H1 (cell line): ENCODE measurements around the gene EBLN2. TPM values are rescaled to one million over a fixed set of nuclear protein-coding genes. Genes with fewer than 3 reads are reported as not detected.

Experiments used
- CTCF ChIA-PET: fragments of 300-600 bp; sonication (Branson Sonifier 250); formaldehyde crosslinking; loops from one replicate; lab custom pipeline; 2021; ENCODE audit not compliant: partially characterized antibody; lab: Charles Lee
- POLR2A ChIA-PET: fragments of 300-600 bp; sonication (Branson Sonifier 250); formaldehyde crosslinking; loops from one replicate; lab custom pipeline; 2021; ENCODE audit warnings: inconsistent platforms; ENCODE audit not compliant: partially characterized antibody; lab: Charles Lee
- DNase-seq, 2 experiments: peaks; one replicate each; pipeline versions ENCODE4 v3.0.0 to v3.0.0-alpha.2; 2010 to 2022; ENCODE audit warnings: low spot score in 2 of 2, low read depth in 1 of 2, mixed read lengths in 1 of 2
- FAIRE-seq: peaks from 2 replicates; lab custom pipeline; 2011; peaks lifted over from hg19 to GRCh38; lab: Jason Lieb, UNC
- H2AFZ ChIP-seq: 2 replicates; pipeline ENCODE4 v1.8.1; 2012; ENCODE audit warnings: low read length, inconsistent platforms
- H2AK5ac ChIP-seq: 2 replicates; pipeline ENCODE4 v1.6.1; 2013; ENCODE audit warnings: low read depth, low read length
- H2BK120ac ChIP-seq: replicated peaks from 2 replicates; pipeline ENCODE3; 2013; ENCODE audit warnings: low read depth, low read length, inconsistent platforms
- H2BK12ac ChIP-seq: 2 replicates; pipeline ENCODE4 v1.6.1; 2013; ENCODE audit warnings: low read depth, low read length
- H2BK15ac ChIP-seq: 2 replicates; pipeline ENCODE4 v1.6.1; 2013; ENCODE audit warnings: low read length
- H2BK20ac ChIP-seq: 2 replicates; pipeline ENCODE4 v1.6.1; 2013; ENCODE audit warnings: low read length
- H2BK5ac ChIP-seq: 2 replicates; pipeline ENCODE4 v1.6.1; 2013; ENCODE audit warnings: low read depth, low read length
- H3K14ac ChIP-seq: 2 replicates; pipeline ENCODE4 v1.6.1; 2013; ENCODE audit warnings: inconsistent platforms; ENCODE audit not compliant: insufficient read length
- H3K18ac ChIP-seq: 2 replicates; pipeline ENCODE4 v1.6.1; 2013; ENCODE audit warnings: low read length; ENCODE audit errors: extremely low read depth
- H3K23ac ChIP-seq: 2 replicates; pipeline ENCODE4 v1.6.1; 2013; ENCODE audit warnings: inconsistent platforms; ENCODE audit not compliant: insufficient read length
- H3K23me2 ChIP-seq: 2 replicates; pipeline ENCODE4 v1.6.1; 2013; ENCODE audit warnings: low read depth, low read length
- H3K27ac ChIP-seq: 2 replicates; pipeline ENCODE4 v1.6.1; 2011; ENCODE audit warnings: low read depth, low read length, inconsistent platforms
- H3K27me3 ChIP-seq, 4 experiments: replicated peaks in 1 of 4; 1 replicate in 1 of 4; 2 replicates in 3 of 4; pipeline versions ENCODE4 v1.6.1 to v1.8.1; 2011 to 2013; ENCODE audit warnings: low read length in 3 of 4, mild to moderate bottlenecking in 3 of 4, inconsistent platforms in 2 of 4, mixed read lengths in 2 of 4, moderate library complexity in 1 of 4; ENCODE audit not compliant: control insufficient read depth in 3 of 4, insufficient read depth in 3 of 4; ENCODE audit errors: extremely low read depth in 1 of 4
- H3K36me3 ChIP-seq, 4 experiments: 2 replicates each; pipeline versions ENCODE4 v1.6.1 to v1.8.1; 2011 to 2013; ENCODE audit warnings: mild to moderate bottlenecking in 4 of 4, low read length in 3 of 4, moderate library complexity in 2 of 4, control low read depth in 1 of 4, inconsistent platforms in 1 of 4; ENCODE audit not compliant: insufficient read depth in 4 of 4, control insufficient read depth in 2 of 4
- H3K4ac ChIP-seq: replicated peaks from 2 replicates; pipeline ENCODE3; 2013; ENCODE audit warnings: low read length, low read depth, mixed read lengths, inconsistent platforms; ENCODE audit not compliant: insufficient read length
- H3K4me1 ChIP-seq, 4 experiments: replicated peaks in 1 of 4; 1 replicate in 1 of 4; 2 replicates in 3 of 4; pipeline versions ENCODE4 v1.6.1 to v1.8.1; 2011 to 2013; ENCODE audit warnings: low read length in 3 of 4, inconsistent platforms in 2 of 4, mixed read lengths in 1 of 4; ENCODE audit not compliant: insufficient read depth in 4 of 4, control insufficient read depth in 3 of 4
- H3K4me2 ChIP-seq, 2 experiments: 2 replicates each; pipeline versions ENCODE4 v1.6.1 to v1.8.1; 2011 to 2013; ENCODE audit warnings: low read depth in 2 of 2, low read length in 2 of 2, control low read depth in 1 of 2, inconsistent platforms in 1 of 2, mild to moderate bottlenecking in 1 of 2; ENCODE audit not compliant: insufficient read depth in 1 of 2
- H3K4me3 ChIP-seq, 4 experiments: fragments of 200-600, 300-600 bp in 1 of 4; sonication (generic), shearing (Covaris generic), sonication (Bioruptor Twin) in 1 of 4; 2 replicates each; pipeline versions ENCODE4 v1.5.1 to v1.8.1; 2011 to 2016; ENCODE audit warnings: low read length in 4 of 4, low read depth in 3 of 4, control low read depth in 2 of 4, inconsistent platforms in 2 of 4, mild to moderate bottlenecking in 2 of 4, mixed read lengths in 1 of 4, moderate library complexity in 1 of 4; ENCODE audit not compliant: insufficient read depth in 2 of 4; ENCODE audit errors: extremely low read depth in 1 of 4
- H3K56ac ChIP-seq: replicated peaks from 2 replicates; pipeline ENCODE3; 2013; ENCODE audit warnings: low read depth, mild to moderate bottlenecking, mixed read lengths, low read length, inconsistent platforms; ENCODE audit not compliant: insufficient read length
- H3K79me1 ChIP-seq: 2 replicates; pipeline ENCODE4 v1.6.1; 2013; ENCODE audit warnings: low read depth, low read length, control low read depth
- H3K79me2 ChIP-seq, 2 experiments: 2 replicates each; pipeline versions ENCODE4 v1.6.1 to v1.8.1; 2012 to 2013; ENCODE audit warnings: low read length in 2 of 2, mild to moderate bottlenecking in 2 of 2, inconsistent platforms in 1 of 2; ENCODE audit not compliant: insufficient read depth in 2 of 2, control insufficient read depth in 1 of 2
- H3K9ac ChIP-seq, 4 experiments: replicated peaks in 1 of 4; 1 replicate in 1 of 4; 2 replicates in 3 of 4; pipeline versions ENCODE4 v1.6.1 to v1.8.1; 2011 to 2013; ENCODE audit warnings: low read depth in 3 of 4, low read length in 3 of 4, control low read depth in 2 of 4, mild to moderate bottlenecking in 2 of 4, moderate library complexity in 2 of 4, inconsistent platforms in 1 of 4; ENCODE audit errors: extremely low read depth in 1 of 4
- H3K9me3 ChIP-seq, 2 experiments: 2 replicates each; pipeline versions ENCODE4 v1.6.1 to v1.8.1; 2012 to 2013; ENCODE audit warnings: mild to moderate bottlenecking in 2 of 2, moderate library complexity in 2 of 2, control low read depth in 1 of 2, inconsistent platforms in 1 of 2, low read depth in 1 of 2, low read length in 1 of 2, mixed read lengths in 1 of 2; ENCODE audit not compliant: insufficient read depth in 2 of 2
- H4K20me1 ChIP-seq, 2 experiments: replicated peaks in 1 of 2; 2 replicates each; pipeline versions ENCODE3 to v1.8.1; 2011 to 2013; ENCODE audit warnings: inconsistent platforms in 2 of 2, low read length in 2 of 2, mild to moderate bottlenecking in 1 of 2; ENCODE audit not compliant: insufficient read depth in 2 of 2, control insufficient read depth in 1 of 2
- H4K5ac ChIP-seq: 2 replicates; pipeline ENCODE4 v1.6.1; 2013; ENCODE audit warnings: low read length, low read depth, mixed read lengths, inconsistent platforms; ENCODE audit not compliant: insufficient read length
- H4K8ac ChIP-seq: 2 replicates; pipeline ENCODE4 v1.8.0; 2013; ENCODE audit warnings: mild to moderate bottlenecking, moderate library complexity, low read length, inconsistent platforms; ENCODE audit not compliant: insufficient read depth; ENCODE audit errors: extremely low read depth
- H4K91ac ChIP-seq: replicated peaks from 2 replicates; pipeline ENCODE3; 2013; ENCODE audit warnings: low read length, mixed read lengths, inconsistent platforms; ENCODE audit not compliant: insufficient read length
- ATF2 ChIP-seq: IDR thresholded peaks from 2 replicates; pipeline ENCODE4 v1.6.1; 2012; ENCODE audit warnings: low read length, inconsistent platforms
- BCL11A ChIP-seq, 2 experiments: IDR thresholded peaks; one replicate each; pipeline ENCODE4 v1.6.1; 2011; ENCODE audit warnings: low read depth in 2 of 2, low read length in 2 of 2, mild to moderate bottlenecking in 2 of 2
- CBX5 ChIP-seq: fragments of 300-800, 300-1000 bp; sonication (generic); IDR thresholded peaks from 2 replicates; pipeline ENCODE4 v1.7.1; 2016; ENCODE audit warnings: antibody characterized with exemption, low read length, low read depth
- CHD2 ChIP-seq: IDR thresholded peaks from 2 replicates; pipeline ENCODE4 v1.6.1; 2012; ENCODE audit warnings: low read length, improper control_type of control experiment
- GTF2F1 ChIP-seq: IDR thresholded peaks from 2 replicates; pipeline ENCODE4 v1.6.1; 2012; ENCODE audit warnings: low read depth, low read length, improper control_type of control experiment, borderline replicate concordance
- JUN ChIP-seq: IDR thresholded peaks from 2 replicates; pipeline ENCODE4 v1.6.1; 2011; ENCODE audit warnings: low read depth, mild to moderate bottlenecking, improper control_type of control experiment, low read length
- JUND ChIP-seq: IDR thresholded peaks from 2 replicates; pipeline ENCODE4 v1.6.1; 2011; ENCODE audit warnings: mild to moderate bottlenecking, improper control_type of control experiment, low read length
- MAX ChIP-seq: IDR thresholded peaks from 2 replicates; pipeline ENCODE4 v1.6.1; 2012; ENCODE audit warnings: inconsistent platforms
- NANOG ChIP-seq: IDR thresholded peaks from 2 replicates; pipeline ENCODE4 v1.6.1; 2011; ENCODE audit warnings: low read length, low read depth, mild to moderate bottlenecking, inconsistent platforms; ENCODE audit not compliant: insufficient read depth, poor library complexity, severe bottlenecking
- POLR2A ChIP-seq, 2 experiments: IDR thresholded peaks; 1 replicate in 1 of 2; 2 replicates in 1 of 2; pipeline ENCODE4 v1.6.1; 2011; ENCODE audit warnings: low read depth in 2 of 2, low read length in 2 of 2, mild to moderate bottlenecking in 2 of 2; ENCODE audit errors: control extremely low read depth in 1 of 2
- TAF7 ChIP-seq: optimal IDR thresholded peaks from 2 replicates; pipeline ENCODE3; 2011; ENCODE audit warnings: low read depth, mild to moderate bottlenecking, inconsistent platforms, low read length, moderate library complexity, borderline replicate concordance
- WGBS, 2 experiments: shearing (Covaris generic) in 1 of 2; methylation state at CpG; one replicate each; pipeline versions ENCODE4 v1.1.6 to v1.1.7; 2013 to 2015; ENCODE audit warnings: low lambda C conversion rate in 2 of 2, mixed read lengths in 2 of 2, inconsistent platforms in 1 of 2, low coverage in 1 of 2, missing lambda C conversion rate in 1 of 2; ENCODE audit not compliant: insufficient replicate concordance in 2 of 2, insufficient coverage in 1 of 2, insufficient read length in 1 of 2; ENCODE audit errors: extremely low coverage in 1 of 2, missing lambda C conversion rate in 1 of 2; 5-methylcytosine and 5-hydroxymethylcytosine counted together
- polyA plus RNA-seq, 7 experiments: library from polyadenylated mRNA; depleted of rRNA in 3 of 7; stranded (reverse) in 5 of 7; unstranded in 2 of 7; fragments of >200 nt in 5 of 7; fragments of 200-250 nt in 2 of 7; gene quantifications; 1 replicate in 5 of 7; 2 replicates in 1 of 7; 4 replicates in 1 of 7; pipeline versions ENCODE4 v1.2.1 to v1.2.3, GENCODE V29; 2011 to 2013; ENCODE audit warnings: missing spikeins in 2 of 7, mixed read lengths in 2 of 7
- total RNA-seq: library from RNA; stranded (reverse); fragmentation: NEBNext Ultra II Directional; extraction: Animal tissue kit (Norgen Biotek cat#: 25700); gene quantifications from 2 replicates; pipeline ENCODE4 v1.2.1, GENCODE V29; 2021

Gene EBLN2
- total and polyA plus RNA-seq, 2 of the 8 experiments (the other 6 are each of a cell fraction or from before 2014, with no cell fraction given): 1.9 to 3.8 TPM

GRCh38 chr3:73080216-73080966 lies 18.9 kb downstream of the EBLN2 start:
- 92% methylated on average over 17 of the region's 17 CpGs; no CpG with 5 or more reads in 1 of the 2 experiments for WGBS, 2 experiments
- no peak for DNase-seq
- no peaks in the 10 kb centered on the region for H4K20me1 ChIP-seq
- H2BK5ac ChIP-seq: no peak overlapping the region
- H3K79me1 ChIP-seq: no peaks in the 10 kb centered on the region
- H3K4me3 ChIP-seq: no peak overlapping the region
- CTCF ChIA-PET: interaction anchor here (0.7 to 1.2 kb wide), 3 partner anchors 145 to 229 kb away, joined by 3 to 4 read pairs (median 3); no protein-coding TSS in a partner anchor
- no peak overlapping the region for H3K27ac ChIP-seq
- no peak overlapping the region for H3K9ac ChIP-seq
- no peaks in the 10 kb centered on the region; the same call in 1 of the 2 replicates for H3K23me2 ChIP-seq
- H2BK12ac ChIP-seq: no peak overlapping the region
- H2AK5ac ChIP-seq: no peak overlapping the region
- POLR2A ChIA-PET: interaction anchor here (1.2 kb wide), 1 partner anchor 9 kb away, joined by 3 read pairs; no protein-coding TSS in a partner anchor
- no peak overlapping the region for H3K23ac ChIP-seq
- no peak overlapping the region for H4K5ac ChIP-seq
- no peak overlapping the region for H4K8ac ChIP-seq
- H2BK20ac ChIP-seq: no peak overlapping the region
- no peak for FAIRE-seq
- no peaks in the 10 kb centered on the region for H3K79me2 ChIP-seq
- H3K4ac ChIP-seq: no peak overlapping the region
- H3K4me2 ChIP-seq: no peak overlapping the region
- no peaks in the 10 kb centered on the region for H3K4me1 ChIP-seq
- no peaks in the 10 kb centered on the region for H3K36me3 ChIP-seq
- no peak overlapping the region for H2AFZ ChIP-seq
- H3K14ac ChIP-seq: no peak overlapping the region
- no peak overlapping the region for H2BK15ac ChIP-seq
- no peak overlapping the region for H3K56ac ChIP-seq
- no peak overlapping the region for H3K18ac ChIP-seq
- no peaks in the 10 kb centered on the region for H3K9me3 ChIP-seq
- no peaks in the 10 kb centered on the region for H3K27me3 ChIP-seq
- H2BK120ac ChIP-seq: no peak overlapping the region
- H4K91ac ChIP-seq: no peak overlapping the region
- TF ChIP-seq CBX5 (no peak), NANOG (no peak), POLR2A (IDR thresholded peaks at IDR 0.05; ENCODE audit: control extremely low read depth in 1 of 2, low read depth in 2 of 2, low read length in 2 of 2) (no peak), GTF2F1 (no peak), BCL11A (IDR thresholded peaks at IDR 0.05; ENCODE audit: low read depth in 2 of 2, low read length in 2 of 2) (no peak), JUND (no peak), JUN (no peak), TAF7 (no peak), CHD2 (no peak), MAX (no peak), ATF2 (no peak)
